AG09309 (cell line): ENCODE results near the gene CDH4.

Source experiments
- DNase-seq: peaks from one replicate; pipeline ENCODE4 v3.0.0-alpha.2; 2010; ENCODE audit warnings: low read depth
- H3K4me3 ChIP-seq: 2 replicates; pipeline ENCODE4 v1.5.1; 2011; ENCODE audit warnings: mild to moderate bottlenecking, low read depth, low read length, moderate library complexity; ENCODE audit not compliant: control insufficient read depth
- TF ChIP-seq, protein P1 (sequence below): IDR thresholded peaks from 2 replicates; pipeline ENCODE4 v1.5.1; 2011; ENCODE audit warnings: mild to moderate bottlenecking, low read depth, low read length, inconsistent platforms; ENCODE audit not compliant: insufficient read depth, control insufficient read depth; ENCODE audit errors: missing control alignments

CDH4 gene

DNA sequence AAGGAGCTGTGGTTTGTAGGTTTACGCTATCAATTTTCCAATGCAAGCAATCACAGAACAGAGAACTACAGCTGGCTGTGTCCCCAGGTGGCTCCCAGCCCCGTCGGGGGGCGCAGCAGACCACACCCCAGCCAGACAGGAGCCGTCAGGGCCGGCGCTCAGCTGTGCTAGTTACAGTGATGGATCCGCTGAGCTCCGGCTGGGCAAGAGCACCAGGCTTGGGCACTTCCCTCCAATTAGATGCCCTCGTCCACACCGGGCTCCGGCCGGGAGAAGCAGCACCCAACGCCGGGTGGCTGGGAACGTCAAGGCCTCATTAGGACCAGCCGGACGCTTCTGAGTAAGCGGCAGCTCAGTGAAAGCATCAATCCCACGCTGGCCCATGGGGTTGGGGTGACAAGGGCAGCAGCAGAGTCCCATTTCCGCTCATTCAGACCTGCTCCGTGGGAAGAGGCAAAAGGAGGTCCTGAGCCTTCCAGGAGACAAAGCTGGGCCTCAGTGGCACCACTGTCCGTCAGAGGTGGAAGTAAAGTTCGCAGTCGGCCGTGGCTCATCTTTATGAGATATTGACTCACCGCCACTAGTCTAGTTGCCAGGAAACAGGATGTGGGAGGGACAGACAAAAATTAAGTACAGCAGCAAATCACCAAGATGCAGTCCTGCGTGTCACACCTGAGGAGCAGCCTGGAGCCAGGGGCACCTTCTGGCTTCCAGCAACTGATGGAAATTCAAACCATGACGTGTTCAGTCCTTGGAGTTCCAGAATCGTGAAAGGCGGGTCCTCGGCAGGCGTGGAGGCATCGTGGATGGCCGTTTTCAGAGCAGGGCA is 649.5 kb downstream of the CDH4 start:
- no peak for DNase-seq
- no peak overlapping the region for H3K4me3 ChIP-seq
- TF ChIP-seq, protein P1, sequence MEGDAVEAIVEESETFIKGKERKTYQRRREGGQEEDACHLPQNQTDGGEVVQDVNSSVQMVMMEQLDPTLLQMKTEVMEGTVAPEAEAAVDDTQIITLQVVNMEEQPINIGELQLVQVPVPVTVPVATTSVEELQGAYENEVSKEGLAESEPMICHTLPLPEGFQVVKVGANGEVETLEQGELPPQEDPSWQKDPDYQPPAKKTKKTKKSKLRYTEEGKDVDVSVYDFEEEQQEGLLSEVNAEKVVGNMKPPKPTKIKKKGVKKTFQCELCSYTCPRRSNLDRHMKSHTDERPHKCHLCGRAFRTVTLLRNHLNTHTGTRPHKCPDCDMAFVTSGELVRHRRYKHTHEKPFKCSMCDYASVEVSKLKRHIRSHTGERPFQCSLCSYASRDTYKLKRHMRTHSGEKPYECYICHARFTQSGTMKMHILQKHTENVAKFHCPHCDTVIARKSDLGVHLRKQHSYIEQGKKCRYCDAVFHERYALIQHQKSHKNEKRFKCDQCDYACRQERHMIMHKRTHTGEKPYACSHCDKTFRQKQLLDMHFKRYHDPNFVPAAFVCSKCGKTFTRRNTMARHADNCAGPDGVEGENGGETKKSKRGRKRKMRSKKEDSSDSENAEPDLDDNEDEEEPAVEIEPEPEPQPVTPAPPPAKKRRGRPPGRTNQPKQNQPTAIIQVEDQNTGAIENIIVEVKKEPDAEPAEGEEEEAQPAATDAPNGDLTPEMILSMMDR: no peak

DNA sequence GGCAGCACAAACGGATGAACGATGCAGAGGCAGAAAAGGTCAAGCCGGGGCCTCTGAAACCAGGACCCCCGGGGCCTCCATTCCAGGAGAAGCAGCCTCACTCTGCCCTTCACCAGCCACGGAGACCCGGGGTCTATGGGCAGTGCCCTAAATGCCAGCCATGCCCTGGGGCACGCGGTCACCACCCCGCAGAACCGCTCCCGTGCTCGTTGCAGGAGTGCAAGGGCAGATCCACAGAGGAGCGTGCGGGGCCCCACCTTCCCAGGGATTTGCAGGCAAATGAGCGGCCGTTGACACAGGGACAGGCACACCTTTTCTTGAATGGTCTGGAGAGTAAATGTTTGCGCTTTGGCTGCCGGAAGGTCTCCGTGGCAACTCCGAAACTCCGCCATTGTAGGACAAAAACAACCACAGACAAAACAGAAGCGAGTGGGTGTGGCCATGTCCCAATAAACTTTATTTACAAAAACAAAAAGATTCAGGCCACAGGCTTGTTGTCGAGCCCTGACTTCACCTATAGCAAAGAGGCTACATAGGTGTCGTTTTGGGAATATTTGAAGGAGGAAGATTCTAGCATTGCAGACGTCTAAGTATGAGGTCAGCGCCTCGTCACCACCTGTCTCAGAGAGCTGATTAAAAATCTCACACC is 650.3 kb downstream of the CDH4 start:
- DNase-seq: no peak
- TF ChIP-seq, protein P1: no peak
- no peak overlapping the region for H3K4me3 ChIP-seq

DNA sequence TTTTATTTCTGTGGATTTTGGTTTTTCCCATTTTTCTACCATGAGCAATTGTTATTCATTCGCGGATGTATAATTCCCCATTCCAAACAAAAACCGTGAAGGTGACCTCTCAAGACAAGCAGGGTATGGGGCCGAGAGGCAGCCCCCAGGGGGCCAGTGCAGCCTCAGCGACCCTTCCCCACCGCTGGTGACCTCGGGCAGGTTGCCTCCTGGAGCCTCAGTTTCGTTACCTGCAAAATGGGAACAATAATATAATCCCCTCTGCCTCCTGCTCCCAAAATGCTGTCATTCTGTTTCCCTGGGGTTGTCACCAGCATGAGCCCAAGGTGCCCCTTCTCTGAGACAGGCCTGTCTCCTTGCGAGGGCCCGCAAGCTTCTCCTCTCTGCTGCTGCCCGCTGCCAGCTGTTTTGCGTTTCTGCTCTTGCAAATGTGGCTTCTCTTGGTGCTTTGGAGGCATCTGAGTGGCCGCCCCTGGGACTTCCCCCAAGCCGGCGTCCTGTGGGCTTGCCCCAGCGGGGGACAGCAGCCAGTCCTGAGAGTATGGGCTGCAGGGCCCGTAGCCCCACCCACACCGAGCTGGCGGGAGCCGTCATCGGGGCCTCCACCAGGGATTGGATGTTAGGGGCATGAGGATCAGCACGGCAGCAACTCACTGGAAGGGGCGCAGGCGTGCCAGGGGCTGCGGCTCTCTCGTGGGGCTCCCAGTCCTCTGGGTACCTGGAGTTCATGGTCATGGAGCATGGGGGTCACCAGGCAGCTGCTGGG is 651.7 kb downstream of the CDH4 start:
- TF ChIP-seq, protein P1: no peak
- no peak for DNase-seq
- no peak overlapping the region for H3K4me3 ChIP-seq

DNA sequence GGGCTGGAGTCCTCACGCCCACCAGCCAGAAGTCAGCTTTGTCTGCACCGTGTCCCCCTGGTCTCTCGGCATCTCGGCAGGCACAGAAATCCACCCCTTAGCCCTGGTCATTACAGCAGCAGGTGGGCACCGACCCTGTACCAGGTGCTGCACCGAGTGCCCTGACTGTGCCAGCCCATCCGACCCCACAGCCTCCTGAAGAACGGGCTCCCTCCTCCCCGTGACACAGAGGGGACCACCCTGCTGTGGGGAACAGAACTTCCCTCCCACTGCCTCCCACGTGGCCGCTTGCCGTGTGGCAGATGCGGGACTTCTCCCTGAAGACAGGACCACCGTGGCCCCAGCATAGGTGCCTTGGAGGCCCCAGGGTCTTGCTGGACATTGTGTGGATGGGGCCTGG is 652.4 kb downstream of the CDH4 start:
- no peak for DNase-seq
- no peak overlapping the region for H3K4me3 ChIP-seq
- TF ChIP-seq, protein P1: no peak

DNA sequence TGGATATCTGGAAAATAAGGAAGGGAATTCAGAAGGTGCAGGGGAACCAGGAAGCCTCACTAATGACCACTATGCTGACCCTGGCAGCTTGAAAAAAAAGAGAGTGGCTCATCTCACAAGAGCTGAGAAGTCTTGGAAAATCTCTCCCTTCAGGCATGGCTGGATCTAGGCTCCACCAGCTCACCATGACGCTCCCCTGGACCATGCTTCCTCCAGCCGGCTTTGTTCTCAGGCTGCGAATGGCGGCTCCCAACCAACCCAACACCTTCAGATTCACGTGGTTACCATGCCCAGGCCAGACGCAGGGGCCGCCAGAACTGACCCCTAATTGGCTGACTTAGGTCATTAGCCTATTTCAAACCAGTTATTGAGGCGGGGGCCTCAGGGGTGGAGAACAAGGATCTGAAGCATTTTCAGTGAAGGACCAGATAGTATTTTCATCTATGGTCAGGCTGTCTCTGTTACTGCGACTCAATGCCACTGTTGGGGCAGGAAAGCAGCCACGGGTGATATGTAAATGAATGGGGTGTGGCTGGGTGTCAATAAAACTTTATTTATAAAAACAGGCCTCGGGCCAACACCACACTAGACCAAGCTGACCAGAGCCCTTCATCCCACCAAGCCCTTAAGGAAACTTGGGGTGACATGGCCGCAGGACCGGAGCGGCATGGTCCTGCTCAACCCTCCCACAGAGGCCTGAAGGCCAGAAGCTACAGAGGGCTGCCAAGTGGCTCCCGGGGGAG is 653.9 kb downstream of the CDH4 start:
- DNase-seq: no peak
- TF ChIP-seq, protein P1: no peak
- no peak overlapping the region for H3K4me3 ChIP-seq
